H9 (cell line): ENCODE data around the gene IL6R. TPM values are rescaled to one million over a fixed set of nuclear protein-coding genes. Genes with fewer than 3 reads are reported as not detected.

Experiments
- DNase-seq: peaks from one replicate; pipeline ENCODE4 v3.0.0-alpha.2; 2017
- H2AFZ ChIP-seq: one replicate; pipeline ENCODE4 v1.6.1; 2013; ENCODE audit warnings: mild to moderate bottlenecking, low read length, control low read depth, moderate library complexity
- H2AK5ac ChIP-seq: 2 replicates; pipeline ENCODE4 v1.6.1; 2013; ENCODE audit warnings: low read length, control low read depth, mixed read lengths; ENCODE audit not compliant: insufficient read length
- H2BK120ac ChIP-seq: one replicate; pipeline ENCODE4 v1.6.1; 2013; ENCODE audit warnings: low read depth, mild to moderate bottlenecking, low read length, control low read depth, inconsistent platforms; ENCODE audit not compliant: poor library complexity, severe bottlenecking
- H2BK12ac ChIP-seq: 2 replicates; pipeline ENCODE4 v1.6.1; 2013; ENCODE audit warnings: low read length, control low read depth, mixed read lengths, low read depth; ENCODE audit not compliant: insufficient read length
- H2BK15ac ChIP-seq: 2 replicates; pipeline ENCODE4 v1.6.1; 2013; ENCODE audit warnings: low read depth, low read length, control low read depth
- H2BK20ac ChIP-seq: one replicate; pipeline ENCODE4 v1.6.1; 2013; ENCODE audit warnings: low read depth, mild to moderate bottlenecking, low read length, control low read depth, inconsistent platforms; ENCODE audit not compliant: poor library complexity, severe bottlenecking
- H2BK5ac ChIP-seq: 2 replicates; pipeline ENCODE4 v1.6.1; 2013; ENCODE audit warnings: low read length, control low read depth, mixed read lengths; ENCODE audit not compliant: insufficient read length
- H3K14ac ChIP-seq: 2 replicates; pipeline ENCODE4 v1.6.1; 2013; ENCODE audit warnings: low read length, control low read depth; ENCODE audit not compliant: insufficient read depth
- H3K18ac ChIP-seq: 2 replicates; pipeline ENCODE4 v1.6.1; 2013; ENCODE audit warnings: low read depth, mild to moderate bottlenecking, mixed read lengths, low read length, control low read depth; ENCODE audit not compliant: insufficient read length
- H3K23ac ChIP-seq: 2 replicates; pipeline ENCODE4 v1.6.1; 2013; ENCODE audit warnings: low read length, control low read depth, mixed read lengths, low read depth; ENCODE audit not compliant: insufficient read length
- H3K23me2 ChIP-seq: 2 replicates; pipeline ENCODE4 v1.6.1; 2013; ENCODE audit warnings: low read depth, mild to moderate bottlenecking, mixed read lengths, low read length, control low read depth; ENCODE audit not compliant: insufficient read length, poor library complexity, severe bottlenecking
- H3K27ac ChIP-seq: 2 replicates; pipeline ENCODE4 v1.5.1; 2013; ENCODE audit warnings: low read length, control low read depth, mixed read lengths, low read depth; ENCODE audit not compliant: insufficient read length
- H3K27me3 ChIP-seq: 2 replicates; pipeline ENCODE4 v1.6.1; 2013; ENCODE audit warnings: low read length, control low read depth, inconsistent platforms; ENCODE audit not compliant: insufficient read depth
- H3K4ac ChIP-seq: 2 replicates; pipeline ENCODE4 v1.6.1; 2013; ENCODE audit warnings: low read depth, mild to moderate bottlenecking, control low read depth, inconsistent platforms, low read length, moderate library complexity
- H3K4me1 ChIP-seq: 2 replicates; pipeline ENCODE4 v1.6.1; 2013; ENCODE audit warnings: low read length, control low read depth, inconsistent platforms; ENCODE audit not compliant: insufficient read depth
- H3K4me2 ChIP-seq: 2 replicates; pipeline ENCODE4 v1.6.1; 2013; ENCODE audit warnings: low read length, control low read depth, mixed read lengths; ENCODE audit not compliant: insufficient read length, insufficient read depth
- H3K56ac ChIP-seq: 2 replicates; pipeline ENCODE4 v1.6.1; 2013; ENCODE audit warnings: low read depth, mild to moderate bottlenecking, mixed read lengths, low read length, control low read depth; ENCODE audit not compliant: insufficient read length
- H3K79me1 ChIP-seq: 2 replicates; pipeline ENCODE4 v1.6.1; 2013; ENCODE audit warnings: low read depth, mild to moderate bottlenecking, moderate library complexity, low read length, control low read depth, inconsistent platforms; ENCODE audit not compliant: insufficient read depth, poor library complexity, severe bottlenecking
- H3K79me2 ChIP-seq: 2 replicates; pipeline ENCODE4 v1.6.1; 2013; ENCODE audit warnings: low read length, control low read depth, inconsistent platforms; ENCODE audit not compliant: insufficient read depth
- H3K9ac ChIP-seq: 2 replicates; pipeline ENCODE4 v1.6.1; 2013; ENCODE audit warnings: low read length, control low read depth, mixed read lengths; ENCODE audit not compliant: insufficient read length; ENCODE audit errors: extremely low read depth
- H3K9me3 ChIP-seq: one replicate; pipeline ENCODE4 v1.6.1; 2013; ENCODE audit warnings: low read depth, low read length, inconsistent platforms; ENCODE audit not compliant: control insufficient read depth
- H3T11ph ChIP-seq: one replicate; pipeline ENCODE4 v1.6.1; 2013; ENCODE audit warnings: mild to moderate bottlenecking, low read length, control low read depth, inconsistent platforms
- H4K20me1 ChIP-seq: one replicate; pipeline ENCODE4 v1.6.1; 2013; ENCODE audit not compliant: control insufficient read depth, insufficient read length, insufficient read depth
- H4K5ac ChIP-seq: 2 replicates; pipeline ENCODE4 v1.6.1; 2013; ENCODE audit warnings: low read depth, mild to moderate bottlenecking, mixed read lengths, low read length, control low read depth; ENCODE audit not compliant: insufficient read length
- H4K8ac ChIP-seq: replicated peaks from 2 replicates; pipeline ENCODE4 v1.6.1; 2013; ENCODE audit warnings: low read length, control low read depth, mixed read lengths, low read depth; ENCODE audit not compliant: insufficient read length
- H4K91ac ChIP-seq: 2 replicates; pipeline ENCODE4 v1.6.1; 2013; ENCODE audit warnings: low read depth, mild to moderate bottlenecking, moderate library complexity, mixed read lengths, low read length, control low read depth; ENCODE audit not compliant: insufficient read length
- H3K27ac Mint-ChIP-seq, 3 experiments: 2 replicates in 2 of 3; 3 replicates in 1 of 3; pipeline ENCODE4 v1.8.0; 2020 to 2021; ENCODE audit warnings: mixed read lengths in 3 of 3, mild to moderate bottlenecking in 1 of 3, moderate library complexity in 1 of 3
- H3K27me3 Mint-ChIP-seq: 2 replicates; pipeline ENCODE4 v1.8.0; 2021; ENCODE audit warnings: low read depth, mild to moderate bottlenecking, moderate library complexity, mixed read lengths
- H3K36me3 Mint-ChIP-seq, 3 experiments: 2 replicates in 2 of 3; 3 replicates in 1 of 3; pipeline ENCODE4 v1.8.0; 2020 to 2021; ENCODE audit warnings: low read depth in 3 of 3, mixed read lengths in 3 of 3; ENCODE audit not compliant: insufficient read depth in 1 of 3
- H3K4me1 Mint-ChIP-seq, 2 experiments: 2 replicates each; pipeline ENCODE4 v1.8.0; 2020; ENCODE audit warnings: mixed read lengths in 2 of 2
- H3K4me3 Mint-ChIP-seq, 2 experiments: 2 replicates in 1 of 2; 3 replicates in 1 of 2; pipeline ENCODE4 v1.8.0; 2020 to 2021; ENCODE audit warnings: mild to moderate bottlenecking in 2 of 2, mixed read lengths in 2 of 2, moderate library complexity in 1 of 2
- H3K9me3 Mint-ChIP-seq, 2 experiments: 2 replicates in 1 of 2; 3 replicates in 1 of 2; pipeline ENCODE4 v1.8.0; 2020; ENCODE audit warnings: mild to moderate bottlenecking in 2 of 2, mixed read lengths in 2 of 2, moderate library complexity in 1 of 2
- WGBS: extraction: QIAGEN DNeasy Blood & Tissue Kit; methylation state at CpG from one replicate; pipeline ENCODE4 v1.1.7; 2013; ENCODE audit warnings: missing lambda C conversion rate, low lambda C conversion rate, mixed read lengths; ENCODE audit not compliant: insufficient read length; ENCODE audit errors: extremely low coverage; 5-methylcytosine and 5-hydroxymethylcytosine counted together
- total RNA-seq: library from RNA; stranded (reverse); gene quantifications from 2 replicates; pipeline ENCODE4 v1.2.1, GENCODE V29; 2021
- TF ChIP-seq, protein P1 (sequence below): fragments of 200-600 bp; sonication (generic); conservative IDR thresholded peaks from 3 replicates; pipeline ENCODE4 v1.8.0; 2021; ENCODE audit warnings: antibody characterized with exemption, mild to moderate bottlenecking

IL6R gene
- total RNA-seq, 1 experiment from 2014 or later: 1.7 TPM

DNA sequence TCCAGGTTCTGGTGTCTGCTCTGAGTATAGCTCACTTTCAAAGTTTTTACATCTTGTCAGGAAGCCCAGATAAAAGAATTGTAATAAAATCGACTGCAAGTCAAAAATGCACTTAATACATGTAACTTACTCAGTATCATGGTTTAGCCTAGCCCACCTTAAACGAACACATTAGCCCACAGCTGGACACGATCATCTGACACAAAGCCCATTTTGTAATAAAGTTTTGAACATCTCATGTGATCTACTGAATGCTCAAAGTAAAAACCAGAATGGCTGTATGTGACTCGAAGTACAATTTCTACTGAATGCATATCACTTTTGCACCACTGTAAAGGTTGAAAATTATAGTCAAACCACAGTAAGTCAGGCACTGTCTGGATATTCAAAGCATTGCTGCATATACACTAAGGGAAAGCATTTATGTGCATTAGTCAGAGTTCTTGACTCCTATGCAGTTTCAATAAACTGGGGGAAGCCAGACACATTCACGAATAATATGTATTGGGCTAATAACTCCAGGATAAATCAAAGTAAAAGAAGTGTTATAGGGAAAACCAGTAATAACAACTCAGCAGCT is 84.6 kb downstream of the IL6R start:
- no peak overlapping the region for H2AFZ ChIP-seq
- no peak overlapping the region for H4K5ac ChIP-seq
- no peak overlapping the region for H3K27ac Mint-ChIP-seq
- no peak overlapping the region for H3K14ac ChIP-seq
- H3K9me3 Mint-ChIP-seq: no peaks in the 10 kb centered on the region
- H3K4me3 Mint-ChIP-seq: no peak overlapping the region
- no peak overlapping the region for H3K4ac ChIP-seq
- H3K36me3 Mint-ChIP-seq: no peaks in the 10 kb centered on the region
- H3K9me3 ChIP-seq: no peaks in the 10 kb centered on the region
- H3T11ph ChIP-seq: no peak overlapping the region
- no peak overlapping the region for H4K8ac ChIP-seq
- TF ChIP-seq, protein P1, sequence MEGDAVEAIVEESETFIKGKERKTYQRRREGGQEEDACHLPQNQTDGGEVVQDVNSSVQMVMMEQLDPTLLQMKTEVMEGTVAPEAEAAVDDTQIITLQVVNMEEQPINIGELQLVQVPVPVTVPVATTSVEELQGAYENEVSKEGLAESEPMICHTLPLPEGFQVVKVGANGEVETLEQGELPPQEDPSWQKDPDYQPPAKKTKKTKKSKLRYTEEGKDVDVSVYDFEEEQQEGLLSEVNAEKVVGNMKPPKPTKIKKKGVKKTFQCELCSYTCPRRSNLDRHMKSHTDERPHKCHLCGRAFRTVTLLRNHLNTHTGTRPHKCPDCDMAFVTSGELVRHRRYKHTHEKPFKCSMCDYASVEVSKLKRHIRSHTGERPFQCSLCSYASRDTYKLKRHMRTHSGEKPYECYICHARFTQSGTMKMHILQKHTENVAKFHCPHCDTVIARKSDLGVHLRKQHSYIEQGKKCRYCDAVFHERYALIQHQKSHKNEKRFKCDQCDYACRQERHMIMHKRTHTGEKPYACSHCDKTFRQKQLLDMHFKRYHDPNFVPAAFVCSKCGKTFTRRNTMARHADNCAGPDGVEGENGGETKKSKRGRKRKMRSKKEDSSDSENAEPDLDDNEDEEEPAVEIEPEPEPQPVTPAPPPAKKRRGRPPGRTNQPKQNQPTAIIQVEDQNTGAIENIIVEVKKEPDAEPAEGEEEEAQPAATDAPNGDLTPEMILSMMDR: no peak
- no peak overlapping the region for H3K56ac ChIP-seq
- H3K79me1 ChIP-seq: no peaks in the 10 kb centered on the region
- no peak overlapping the region for H4K91ac ChIP-seq
- no peak overlapping the region for H3K23ac ChIP-seq
- no peak overlapping the region for H3K18ac ChIP-seq
- peaks cover 2% of the 10 kb centered on the region for H3K23me2 ChIP-seq
- no peak for DNase-seq
- H3K9ac ChIP-seq: no peak overlapping the region
- no peak overlapping the region for H2BK12ac ChIP-seq
- H4K20me1 ChIP-seq: peaks cover 3% of the 10 kb centered on the region
- no peaks in the 10 kb centered on the region; the same call in 1 of the 2 replicates for H3K27me3 ChIP-seq
- no peaks in the 10 kb centered on the region; the same call in 1 of the 2 replicates for H3K4me1 ChIP-seq
- H3K4me2 ChIP-seq: no peak overlapping the region
- H2BK15ac ChIP-seq: no peak overlapping the region
- no peak overlapping the region for H3K27ac ChIP-seq
- H2BK120ac ChIP-seq: no peak overlapping the region
- peaks cover 8 to 10% of the 10 kb centered on the region in 2 experiments for H3K4me1 Mint-ChIP-seq
- peaks cover 8% of the 10 kb centered on the region for H3K27me3 Mint-ChIP-seq
- no peak overlapping the region for H2BK5ac ChIP-seq
- H2AK5ac ChIP-seq: no peak overlapping the region
- no peaks in the 10 kb centered on the region for H3K79me2 ChIP-seq
- no peak overlapping the region for H2BK20ac ChIP-seq
- WGBS: no CpG with 5 or more reads among the region's 5 CpGs
